Cardiac muscle cell (in vitro differentiated cells and primary cell): ENCODE data around the gene LSM6. TPM values are rescaled to one million over a fixed set of nuclear protein-coding genes. Genes with fewer than 3 reads are reported as not detected.

ENCODE experiments used
- DNase-seq, 2 donors: peaks; one replicate each; pipeline versions ENCODE4 v3.0.0 to v3.0.0-alpha.2; 2010 to 2017; ENCODE audit warnings: low read depth in 1 of 2, low spot score in 1 of 2
- H3K27ac ChIP-seq: fragments of 200-600 bp; sonication (generic); 2 replicates; pipeline ENCODE4 v1.5.1; 2016
- H3K27me3 ChIP-seq: fragments of 200-600 bp; sonication (generic); 2 replicates; pipeline ENCODE4 v1.6.0; 2016; ENCODE audit warnings: control low read depth
- H3K36me3 ChIP-seq: fragments of 200-600 bp; sonication (generic); 2 replicates; pipeline ENCODE4 v1.5.1; 2016; ENCODE audit warnings: control low read depth
- H3K4me1 ChIP-seq: fragments of 200-600 bp; sonication (generic); 2 replicates; pipeline ENCODE4 v1.8.1; 2017; ENCODE audit warnings: low read depth, mild to moderate bottlenecking, mixed run types
- H3K4me3 ChIP-seq: fragments of 200-600 bp; sonication (generic); 2 replicates; pipeline ENCODE4 v1.5.1; 2016; ENCODE audit warnings: mild to moderate bottlenecking
- H3K9me3 ChIP-seq: fragments of 200-600 bp; sonication (generic); 2 replicates; pipeline ENCODE4 v1.5.1; 2017; ENCODE audit warnings: low read depth, mild to moderate bottlenecking, control low read depth
- polyA plus RNA-seq: library from polyadenylated mRNA; unstranded; fragments of >200 nt; fragmentation: Nextera tagmentation; extraction: Ambion mirVana; gene quantifications from 2 replicates; pipeline ENCODE4 v1.2.1, GENCODE V29; 2016
- total RNA-seq: library from RNA; depleted of rRNA; stranded (reverse); fragments of >200 nt; gene quantifications from 2 replicates; pipeline ENCODE4 v1.2.3, GENCODE V29; 2016
- TF ChIP-seq, protein P1 (sequence below): IDR thresholded peaks from 2 replicates; pipeline ENCODE4 v1.5.1; 2012; ENCODE audit warnings: low read depth, mild to moderate bottlenecking, low read length

LSM6 gene
- total and polyA plus RNA-seq, 2 experiments from 2014 or later, result 36.8 to 54.0 TPM

DNA sequence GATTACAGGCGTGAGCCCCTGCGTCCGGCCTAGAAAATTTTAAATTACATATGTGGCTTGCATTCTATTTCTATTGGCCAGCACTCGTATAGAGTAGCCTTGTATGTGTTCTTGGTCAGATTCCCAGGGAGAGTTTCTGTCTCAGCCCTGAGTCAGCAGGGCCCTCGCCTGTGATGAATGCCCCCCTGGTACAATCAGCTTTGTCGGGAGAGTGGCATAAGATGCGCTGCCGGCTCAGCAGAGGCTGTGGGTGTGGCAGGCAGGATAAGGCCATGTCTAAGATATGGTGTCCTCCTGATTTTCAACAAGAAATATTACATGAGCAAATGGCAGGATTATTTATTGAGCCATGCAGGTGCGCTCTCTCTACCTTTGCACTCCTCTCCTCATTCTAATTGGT is 37.3 kb downstream of the LSM6 start:
- H3K4me3 ChIP-seq, result no peak overlapping the region

DNA sequence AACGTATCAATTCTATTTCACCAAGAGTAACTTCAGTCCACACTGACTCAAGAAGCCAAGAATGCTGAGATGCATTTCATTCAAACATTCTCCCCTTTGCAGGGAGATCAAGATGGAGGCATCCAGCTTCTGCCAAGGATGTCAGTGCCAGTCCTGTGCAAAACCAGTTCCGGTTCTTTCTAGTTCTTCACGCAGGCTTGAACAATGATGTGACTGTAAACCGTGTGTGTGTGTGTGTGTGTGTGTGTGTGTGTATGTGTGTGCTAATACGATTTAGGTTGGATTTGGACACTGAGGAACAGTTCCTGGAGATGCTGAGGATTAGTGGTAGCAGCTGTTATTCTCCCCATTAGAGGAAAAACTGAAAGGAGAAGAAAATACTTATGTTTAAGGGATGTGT is 38.7 kb downstream of the LSM6 start, which contains the start of gene REELD1:
Gene REELD1 (plus strand): TSS at position 301 of the 400 bp plus-strand sequence. CDS start 2,415 bp downstream, outside the sequence.
- TF ChIP-seq, protein P1, sequence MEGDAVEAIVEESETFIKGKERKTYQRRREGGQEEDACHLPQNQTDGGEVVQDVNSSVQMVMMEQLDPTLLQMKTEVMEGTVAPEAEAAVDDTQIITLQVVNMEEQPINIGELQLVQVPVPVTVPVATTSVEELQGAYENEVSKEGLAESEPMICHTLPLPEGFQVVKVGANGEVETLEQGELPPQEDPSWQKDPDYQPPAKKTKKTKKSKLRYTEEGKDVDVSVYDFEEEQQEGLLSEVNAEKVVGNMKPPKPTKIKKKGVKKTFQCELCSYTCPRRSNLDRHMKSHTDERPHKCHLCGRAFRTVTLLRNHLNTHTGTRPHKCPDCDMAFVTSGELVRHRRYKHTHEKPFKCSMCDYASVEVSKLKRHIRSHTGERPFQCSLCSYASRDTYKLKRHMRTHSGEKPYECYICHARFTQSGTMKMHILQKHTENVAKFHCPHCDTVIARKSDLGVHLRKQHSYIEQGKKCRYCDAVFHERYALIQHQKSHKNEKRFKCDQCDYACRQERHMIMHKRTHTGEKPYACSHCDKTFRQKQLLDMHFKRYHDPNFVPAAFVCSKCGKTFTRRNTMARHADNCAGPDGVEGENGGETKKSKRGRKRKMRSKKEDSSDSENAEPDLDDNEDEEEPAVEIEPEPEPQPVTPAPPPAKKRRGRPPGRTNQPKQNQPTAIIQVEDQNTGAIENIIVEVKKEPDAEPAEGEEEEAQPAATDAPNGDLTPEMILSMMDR, result no peak
- no peak within 1 kb of the TSS for H3K27ac ChIP-seq
- no peak for DNase-seq
- H3K27me3 ChIP-seq, result no peaks in the 10 kb centered on the region
- H3K4me3 ChIP-seq, result no peak within 1 kb of the TSS
- no peaks in the 10 kb centered on the region for H3K9me3 ChIP-seq
- no peaks in the 10 kb centered on the region for H3K36me3 ChIP-seq
- no peaks in the 10 kb centered on the region for H3K4me1 ChIP-seq

More for the DNA sequence above, 37.3 kb downstream of the LSM6 start:
- Histone ChIP-seq H3K9me3 (no peaks in the 10 kb centered on the region), H3K4me1 (no peaks in the 10 kb centered on the region), H3K27me3 (peaks cover 3% of the 10 kb centered on the region), H3K27ac (no peak overlapping the region), H3K36me3 (no peaks in the 10 kb centered on the region)
- no peak for DNase-seq
- TF ChIP-seq, protein P1, result no peak

DNA sequence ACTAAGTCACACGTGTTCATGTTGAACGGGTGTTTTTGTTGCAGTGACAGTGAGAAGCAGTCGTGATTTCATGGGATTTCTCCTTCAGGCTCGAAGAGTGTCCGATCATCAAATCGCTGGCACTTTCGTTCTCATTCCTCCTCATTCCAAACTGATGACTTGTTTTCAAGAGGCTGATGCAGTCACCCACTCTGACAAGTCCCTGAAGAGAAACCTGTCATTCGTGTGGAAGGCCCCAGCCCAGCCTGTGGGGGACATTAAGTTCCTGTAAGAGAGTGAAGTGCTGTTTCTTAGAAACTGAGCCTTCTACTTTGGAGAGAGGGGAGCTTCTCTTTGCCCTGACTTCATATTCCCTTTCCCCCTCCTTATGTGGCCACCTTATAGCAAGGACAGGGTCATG is 46.8 kb downstream of the LSM6 start:
- Histone ChIP-seq H3K27ac (no peak overlapping the region), H3K27me3 (no peaks in the 10 kb centered on the region), H3K9me3 (no peaks in the 10 kb centered on the region), H3K4me1 (no peaks in the 10 kb centered on the region), H3K36me3 (no peaks in the 10 kb centered on the region), H3K4me3 (no peak overlapping the region)
- TF ChIP-seq, protein P1, result no peak
- DNase-seq, result peak; percentile 23 to 48

DNA sequence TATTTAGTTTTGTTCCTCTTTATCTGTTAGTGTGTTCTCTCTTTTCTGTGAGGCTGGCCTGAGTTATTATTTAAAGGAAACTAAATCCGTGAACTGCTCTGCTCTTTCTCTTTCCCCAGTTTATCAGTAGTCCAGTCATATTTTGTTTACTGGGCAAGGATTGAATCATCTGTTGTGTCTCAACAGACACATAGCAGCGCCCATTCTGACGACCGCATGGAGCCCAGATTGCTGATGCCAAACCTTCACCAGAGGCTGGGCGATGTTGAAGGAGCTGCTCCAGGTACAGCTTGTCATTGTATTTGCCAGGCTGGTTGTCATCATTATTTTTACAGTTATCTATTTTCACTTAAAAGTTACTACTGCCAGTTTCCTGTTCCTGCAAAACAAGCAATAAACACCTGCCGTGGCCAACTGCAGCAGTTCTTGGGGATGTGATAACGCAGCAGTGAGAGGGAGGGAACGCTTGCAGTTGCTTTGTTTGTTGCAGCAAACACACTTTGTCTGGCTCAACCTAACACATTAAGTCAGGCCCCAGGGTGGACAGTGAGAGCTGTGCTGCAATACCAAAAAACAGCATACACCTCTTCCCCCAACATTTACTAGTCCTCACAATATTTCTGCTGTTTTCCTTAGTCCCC is 48.9 kb downstream of the LSM6 start:
- Histone ChIP-seq H3K27me3 (no peaks in the 10 kb centered on the region), H3K27ac (no peak overlapping the region)
- TF ChIP-seq, protein P1, result no peak

DNA sequence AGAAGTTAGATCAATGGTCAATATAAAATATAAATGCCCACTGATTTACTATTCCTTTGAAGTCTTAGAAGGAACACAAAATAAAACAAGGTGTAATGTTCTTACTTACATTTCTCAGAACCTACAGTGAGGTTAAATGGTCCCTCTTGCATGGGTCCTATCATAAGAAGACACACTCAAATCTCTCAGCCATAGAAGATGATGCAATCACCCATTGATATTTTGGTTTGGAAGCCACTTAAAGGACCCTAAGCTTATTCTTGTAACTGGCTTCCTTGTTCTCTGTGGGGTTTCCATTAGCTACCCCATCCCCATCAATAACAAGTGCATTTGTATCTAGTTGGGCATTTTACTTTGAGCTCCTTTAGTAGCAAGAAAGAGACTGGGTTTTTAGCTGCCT is 53.9 kb downstream of the LSM6 start:
- H3K27me3 ChIP-seq, result no peaks in the 10 kb centered on the region
- TF ChIP-seq, protein P1, result no peak
- no peaks in the 10 kb centered on the region for H3K36me3 ChIP-seq
- no peak for DNase-seq
- H3K9me3 ChIP-seq, result no peaks in the 10 kb centered on the region
- H3K4me3 ChIP-seq, result no peak overlapping the region
- no peak overlapping the region for H3K27ac ChIP-seq
- no peaks in the 10 kb centered on the region for H3K4me1 ChIP-seq

More for the DNA sequence above, 48.9 kb downstream of the LSM6 start:
- Histone ChIP-seq H3K9me3 (no peaks in the 10 kb centered on the region), H3K4me1 (no peaks in the 10 kb centered on the region), H3K4me3 (no peak overlapping the region), H3K36me3 (no peaks in the 10 kb centered on the region)
- peak in 1 of 2 donors; percentile 57 for DNase-seq
